ENCODE data around the gene MYG1.

GRCh38 chr12:53274445-53274844 lies 25.1 kb upstream of the MYG1 start:
- TF ChIP-seq CTCF (conservative IDR thresholded peaks at IDR 0.05; ENCODE audit: low read depth, low read length), result no peak
- no peak for TF ChIP-seq EZH2 (IDR thresholded peaks at IDR 0.05; ENCODE audit: borderline replicate concordance, low read depth, low read length, poor library complexity, severe bottlenecking)
